GM12864 (cell line): Measurements from ENCODE around the gene NISCH.

Experiments
- DNase-seq: peaks from one replicate; pipeline ENCODE4 v3.0.0-alpha.2; 2011; ENCODE audit warnings: low read depth
- H3K4me3 ChIP-seq: 2 replicates; pipeline ENCODE4 v1.5.1; 2011; ENCODE audit warnings: mild to moderate bottlenecking, low read depth, low read length, control low read depth
- CTCF ChIP-seq: IDR thresholded peaks from 2 replicates; pipeline ENCODE4 v1.5.1; 2011; ENCODE audit warnings: low read depth, mild to moderate bottlenecking, moderate library complexity, low read length, control low read depth, inconsistent platforms; ENCODE audit errors: missing control alignments

The NISCH gene

GRCh38 chr3:52473026-52473425 is 17.6 kb downstream of the NISCH start:
- DNase-seq = no peak
- no peak overlapping the region for H3K4me3 ChIP-seq
- no peak for TF ChIP-seq CTCF

GRCh38 chr3:52477076-52477795 is 21.8 kb downstream of the NISCH start:
- no peak for TF ChIP-seq CTCF

GRCh38 chr3:52477796-52478095 is 22.3 kb downstream of the NISCH start:
- H3K4me3 ChIP-seq = no peak overlapping the region
- TF ChIP-seq CTCF = no peak
- DNase-seq = no peak

More at GRCh38 chr3:52477076-52477795, 21.8 kb downstream of the NISCH start:
- DNase-seq = no peak
- no peak overlapping the region for H3K4me3 ChIP-seq

GRCh38 chr3:52479037-52479876 is 23.9 kb downstream of the NISCH start:
- no peak overlapping the region for H3K4me3 ChIP-seq
- DNase-seq = no peak
- TF ChIP-seq CTCF = no peak

GRCh38 chr3:52479877-52480575 is 24.6 kb downstream of the NISCH start:
- no peak for DNase-seq
- no peak overlapping the region for H3K4me3 ChIP-seq
- no peak for TF ChIP-seq CTCF

GRCh38 chr3:52480768-52481715 is 25.6 kb downstream of the NISCH start:
- DNase-seq = no peak
- no peak for TF ChIP-seq CTCF
- H3K4me3 ChIP-seq = no peak overlapping the region
